HG02759 (cell line): ENCODE measurements around the gene IAPP.
"Not testable (repeated sequence)": the region's sequence is repeated elsewhere in the genome, so short reads cannot be mapped to it uniquely, and the experiment has no call there.

Source experiments
- ATAC-seq: cut with Tn5 transposase; IDR thresholded peaks from one replicate; pipeline ENCODE4 v1.9.1; 2021; ENCODE audit warnings: mild to moderate bottlenecking, moderate library complexity; ENCODE audit not compliant: unreplicated experiment

The IAPP gene

GRCh38 chr12:21372602-21373001 lies at the start of gene IAPP:
IAPP (plus strand) TSS chr12:21372902; CDS start chr12:21373352, 450 bp downstream.
- no peak for ATAC-seq

DNA sequence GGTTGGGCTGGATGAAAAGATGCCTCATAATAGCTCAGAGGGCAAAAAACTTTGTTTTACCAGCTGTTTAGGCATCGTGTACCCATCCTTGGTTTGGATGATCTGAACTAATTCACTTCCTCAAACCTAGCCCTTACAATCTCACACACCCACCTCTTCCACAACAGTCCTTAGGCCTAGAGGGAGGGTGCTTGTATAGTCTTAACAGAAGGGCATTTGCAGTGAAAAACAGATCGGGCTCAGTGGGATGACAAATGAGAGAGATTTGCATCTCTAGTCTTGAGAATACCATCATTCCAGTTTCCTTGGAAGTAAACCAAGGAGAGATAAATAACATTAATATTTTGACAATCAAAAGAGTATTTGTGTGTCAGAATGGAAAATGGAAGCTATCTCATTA lies 49.0 kb upstream of the IAPP start:
- no peak for ATAC-seq

DNA sequence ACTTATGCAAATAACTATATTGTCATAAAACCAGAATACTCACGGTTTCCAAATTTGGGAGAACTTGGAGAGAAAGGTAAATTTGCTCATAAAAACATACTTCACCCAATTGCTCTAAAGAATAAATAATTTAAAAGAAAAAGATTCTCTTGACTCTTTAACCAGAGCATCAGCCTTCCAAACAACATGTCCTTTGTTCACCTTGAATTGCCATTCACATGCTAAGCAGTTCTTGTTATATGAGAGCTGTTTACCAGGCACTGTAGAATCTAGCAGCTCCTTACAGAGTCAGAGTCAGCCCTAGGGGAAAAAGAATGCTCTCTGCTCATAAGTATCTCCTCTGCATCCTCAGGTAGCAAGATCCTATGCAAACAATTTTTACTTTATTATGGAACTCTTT lies 48.2 kb upstream of the IAPP start:
- no peak for ATAC-seq

DNA sequence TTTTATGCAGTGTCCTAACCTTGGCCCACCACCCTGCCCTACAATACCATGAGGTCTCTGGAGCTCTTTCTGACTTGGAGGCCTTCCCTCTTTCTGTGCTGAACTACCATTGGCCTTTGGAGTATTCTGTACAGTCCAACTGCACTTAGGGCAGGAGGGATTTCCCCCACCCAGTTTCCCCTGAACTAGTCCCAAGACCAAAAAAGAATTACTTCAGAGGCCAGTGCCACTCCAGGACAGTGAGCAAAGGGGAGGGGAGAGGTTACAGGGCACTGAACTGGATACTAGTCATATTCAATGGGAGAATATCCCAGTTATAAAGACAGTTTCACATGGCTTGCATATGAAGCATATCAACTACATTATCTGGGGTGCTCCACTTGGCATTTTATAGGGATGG lies 44.1 kb upstream of the IAPP start:
- ATAC-seq, result no peak

GRCh38 chr12:21330682-21331253 lies 41.9 kb upstream of the IAPP start:
- no peak for ATAC-seq

DNA sequence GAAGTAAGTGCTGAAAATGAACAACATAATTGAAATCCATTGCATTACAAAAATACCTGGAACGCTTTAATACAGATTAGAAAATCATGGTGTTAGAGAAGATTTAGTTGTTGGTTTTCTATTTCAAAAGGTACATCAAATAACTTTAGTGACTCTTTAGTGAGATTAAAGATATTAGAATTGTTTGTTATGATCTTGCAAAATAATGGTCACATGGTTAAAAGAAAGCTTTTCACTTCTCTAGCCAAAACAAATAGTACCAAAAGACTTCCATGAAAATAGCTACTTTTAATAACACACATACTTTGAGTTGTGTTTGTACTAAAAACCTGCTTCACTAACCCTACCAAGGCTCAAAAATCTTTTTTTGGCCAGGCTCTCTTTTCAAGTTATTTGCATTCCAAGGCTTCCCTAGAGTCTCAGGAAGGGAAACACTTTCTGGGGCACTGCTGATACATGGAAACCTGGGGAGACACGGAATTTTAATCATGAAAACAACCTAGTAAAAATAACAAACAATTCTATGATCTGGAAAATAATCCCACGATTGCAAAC lies 37.9 kb upstream of the IAPP start, which contains the start of gene SLCO1A2:
Gene SLCO1A2, minus strand, starts transcription at position 147 of the 555 bp plus-strand sequence. CDS start 270 bp downstream, outside the sequence.
- ATAC-seq, result no peak

- ATAC-seq, result no peak
Measured at GRCh38 chr12:21336656-21337055, 36.0 kb upstream of the IAPP start.

DNA sequence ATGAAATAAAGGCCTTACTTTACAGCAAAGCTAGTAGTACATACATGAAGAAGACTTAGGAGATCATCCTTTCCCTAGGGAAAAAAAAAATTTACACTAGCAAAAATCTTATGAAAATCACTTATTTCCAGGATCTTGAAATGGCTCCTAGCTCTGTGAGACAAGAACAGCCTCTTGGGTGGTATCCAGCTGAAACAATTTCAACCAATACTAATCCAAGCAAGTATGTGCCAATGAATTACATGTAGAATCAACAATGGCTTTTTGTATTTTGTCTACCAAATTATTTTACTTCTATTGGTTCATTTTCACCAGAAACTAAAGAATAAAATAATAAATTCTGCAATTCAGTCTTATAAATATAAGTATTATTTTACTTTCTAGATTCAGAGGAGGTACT lies 35.2 kb upstream of the IAPP start:
- no peak for ATAC-seq

- no peak for ATAC-seq
Measured at GRCh38 chr12:21337959-21338744, 34.5 kb upstream of the IAPP start.

DNA sequence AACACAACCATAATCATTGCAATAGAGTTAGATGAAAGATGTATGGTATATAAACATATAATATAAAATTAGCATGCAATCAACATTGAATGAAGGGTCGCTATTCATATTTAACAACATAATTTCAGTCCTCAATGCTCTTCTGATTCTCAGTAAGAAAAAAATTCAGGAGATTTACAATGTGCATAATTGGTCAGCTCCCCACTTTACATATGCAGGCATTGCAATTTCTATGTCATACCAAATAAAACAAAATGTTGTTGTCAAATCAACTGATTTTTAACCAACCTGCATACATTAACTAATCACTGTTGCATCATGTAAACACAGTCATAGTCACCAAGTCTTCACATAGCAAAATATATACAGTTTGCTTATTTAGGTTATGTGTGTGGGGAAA lies 32.8 kb upstream of the IAPP start:
- ATAC-seq, result no peak

DNA sequence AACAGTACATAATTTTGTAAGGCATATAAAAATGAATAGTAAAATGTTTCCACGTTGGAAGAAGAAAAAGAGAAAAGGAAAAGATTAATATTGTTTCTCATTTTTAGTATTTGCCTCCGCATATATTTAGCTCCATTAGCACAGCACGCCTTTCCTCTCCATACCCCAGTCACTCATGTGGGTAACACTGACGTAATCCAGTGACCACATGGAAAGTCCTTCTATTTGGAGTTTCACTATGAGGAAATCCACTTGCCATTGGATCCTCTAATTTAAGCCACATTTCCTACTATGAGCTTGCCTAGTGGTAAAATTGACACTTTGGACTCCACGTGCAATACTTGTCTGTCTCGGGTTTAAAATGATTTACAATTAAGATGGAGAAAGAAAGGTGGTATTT lies 32.3 kb upstream of the IAPP start:
- no peak for ATAC-seq

- ATAC-seq, result no peak
Measured at GRCh38 chr12:21341769-21342168, 30.9 kb upstream of the IAPP start.

DNA sequence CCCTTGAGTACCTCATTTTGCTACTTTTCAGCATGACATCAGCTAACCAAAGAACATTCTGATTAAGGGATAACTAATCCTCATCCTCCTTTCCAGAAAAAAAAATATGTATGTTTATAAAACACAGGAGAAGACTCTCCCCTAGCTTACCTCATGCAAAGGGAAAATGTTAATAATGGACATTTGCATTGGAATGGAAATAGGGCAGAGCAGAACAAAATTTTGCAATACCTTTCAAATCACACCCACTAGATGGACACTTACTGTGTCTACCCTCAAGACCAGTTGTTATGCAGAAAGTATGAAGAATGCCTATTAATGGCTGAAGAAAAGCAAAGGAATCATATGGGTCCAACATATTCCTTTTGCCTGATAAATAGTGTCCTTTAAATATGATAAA lies 29.1 kb upstream of the IAPP start:
- no peak for ATAC-seq

DNA sequence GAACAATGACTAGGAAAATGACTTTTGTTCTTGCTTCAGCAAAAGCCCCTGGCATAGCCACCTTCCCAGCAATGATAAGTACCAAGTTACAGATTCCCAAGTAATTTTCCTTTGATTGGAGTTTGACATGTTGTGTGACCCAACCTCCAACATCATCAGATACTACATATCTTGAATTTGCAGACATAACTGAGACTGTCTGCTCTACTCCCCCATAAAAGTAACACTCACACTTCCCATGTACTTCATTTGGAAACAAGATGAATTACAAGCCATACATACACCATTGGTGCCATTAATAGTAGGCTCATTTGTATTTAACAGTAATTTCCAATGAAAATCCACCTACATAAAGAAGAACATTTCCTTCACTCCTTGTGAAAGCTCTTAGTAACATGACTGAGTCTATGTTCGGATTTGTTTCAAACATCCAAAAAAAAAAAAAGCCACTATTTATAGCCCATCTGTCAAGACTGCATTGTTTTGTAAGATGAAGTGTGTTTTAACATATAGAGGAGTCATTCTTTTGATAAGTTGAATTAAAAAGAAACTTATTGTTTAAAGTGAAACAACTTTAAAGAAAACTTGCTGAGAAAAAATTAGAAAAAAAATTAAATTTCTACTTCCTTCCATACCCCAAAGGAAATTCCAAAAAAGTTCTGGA lies 26.0 kb upstream of the IAPP start:
- no peak for ATAC-seq

DNA sequence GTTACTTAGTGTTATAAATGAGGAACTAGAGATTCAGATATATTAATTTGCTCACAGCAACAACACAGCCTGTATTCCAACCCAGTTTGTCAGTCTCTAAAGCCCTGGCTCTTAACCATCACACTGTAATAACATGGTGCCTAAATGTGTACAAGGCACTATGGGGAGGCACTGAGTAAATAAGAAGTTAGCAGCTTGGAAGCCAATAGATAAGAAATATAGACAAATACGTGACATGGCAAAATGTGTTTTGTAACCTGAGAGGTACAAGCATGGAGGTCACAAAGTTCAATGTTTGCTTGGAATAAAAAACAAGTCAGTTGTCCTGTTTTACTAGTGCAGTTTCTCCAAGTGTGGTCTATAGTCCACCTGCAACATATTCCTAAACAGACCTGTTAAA lies 21.7 kb upstream of the IAPP start:
- ATAC-seq, result no peak

DNA sequence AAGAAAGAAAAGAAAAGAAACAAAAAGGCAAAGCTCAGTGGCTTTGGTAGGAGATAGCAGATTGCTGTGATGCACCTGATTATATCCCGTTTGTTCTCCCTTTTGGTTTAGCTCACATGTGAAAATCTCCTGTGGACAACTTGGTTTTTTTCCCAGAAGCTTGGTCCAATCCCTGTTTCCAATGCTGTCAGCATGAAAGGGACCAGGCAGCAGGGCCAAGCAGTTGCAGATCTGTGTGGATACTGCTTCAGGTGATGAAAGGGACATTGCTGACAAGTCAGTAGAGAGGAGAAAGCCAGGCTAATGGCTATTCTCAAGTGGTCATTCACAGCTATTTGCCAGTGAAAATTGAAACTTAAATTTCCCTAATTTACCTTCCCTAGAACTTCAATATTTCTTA lies 19.2 kb upstream of the IAPP start:
- no peak for ATAC-seq

- no peak for ATAC-seq
Measured at GRCh38 chr12:21353948-21354347, 18.8 kb upstream of the IAPP start.

DNA sequence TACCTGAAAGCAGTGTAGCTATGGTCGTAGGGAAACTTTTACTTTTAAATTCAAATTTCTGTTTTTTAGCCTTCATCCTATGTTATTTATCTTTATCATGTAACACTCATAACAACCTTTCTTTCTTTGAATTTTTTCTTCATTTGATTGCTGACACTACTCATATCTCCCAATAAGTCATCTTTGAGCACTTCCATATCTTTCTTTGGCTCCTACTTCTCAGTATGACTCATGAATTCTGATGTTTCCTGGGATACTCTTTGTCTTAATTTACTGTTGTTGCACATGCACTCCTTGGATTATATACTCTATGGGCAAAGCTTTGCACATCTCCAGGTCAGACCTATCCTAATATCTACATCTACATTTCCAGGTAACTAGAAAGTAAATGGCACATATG lies 18.1 kb upstream of the IAPP start:
- ATAC-seq, result no peak

DNA sequence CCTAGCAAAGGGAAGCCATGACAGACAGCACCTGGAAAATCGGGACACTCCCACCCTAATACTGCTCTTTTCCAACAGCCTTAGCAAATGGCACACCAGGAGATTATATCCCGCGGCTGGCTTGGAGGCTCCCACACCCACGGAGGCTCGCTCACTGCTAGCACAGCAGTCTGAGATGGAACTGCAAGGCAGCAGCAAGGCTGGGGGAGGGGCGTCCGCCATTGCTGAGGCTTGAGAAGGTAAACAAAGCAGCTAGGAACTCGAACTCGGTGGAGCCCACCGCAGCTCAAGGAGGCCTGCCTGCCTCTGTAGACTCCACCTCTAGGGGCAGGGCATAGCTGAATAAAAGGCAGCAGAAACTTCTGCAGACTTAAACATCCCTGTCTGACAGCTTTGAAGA lies 12.1 kb upstream of the IAPP start:
- not testable (repeated sequence) for ATAC-seq

- no peak for ATAC-seq
Measured at GRCh38 chr12:21369141-21369980, 3.3 kb upstream of the IAPP start.
